GM19238 (cell line): ENCODE data around the gene CCDC57.

ENCODE experiments used
- DNase-seq: peaks from one replicate; pipeline ENCODE4 v3.0.0; 2011; ENCODE audit warnings: low spot score; ENCODE audit not compliant: insufficient read length

CCDC57 gene

GRCh38 chr17:82127315-82127595, 85.4 kb downstream of the CCDC57 start:
- DNase-seq = no peak

- no peak for DNase-seq
Measured at GRCh38 chr17:82126556-82127314, 85.9 kb downstream of the CCDC57 start.

- no peak for DNase-seq
Measured at GRCh38 chr17:82124101-82124500, 88.5 kb downstream of the CCDC57 start.

GRCh38 chr17:82121660-82122629, 90.7 kb downstream of the CCDC57 start:
- DNase-seq = no peak

DNA sequence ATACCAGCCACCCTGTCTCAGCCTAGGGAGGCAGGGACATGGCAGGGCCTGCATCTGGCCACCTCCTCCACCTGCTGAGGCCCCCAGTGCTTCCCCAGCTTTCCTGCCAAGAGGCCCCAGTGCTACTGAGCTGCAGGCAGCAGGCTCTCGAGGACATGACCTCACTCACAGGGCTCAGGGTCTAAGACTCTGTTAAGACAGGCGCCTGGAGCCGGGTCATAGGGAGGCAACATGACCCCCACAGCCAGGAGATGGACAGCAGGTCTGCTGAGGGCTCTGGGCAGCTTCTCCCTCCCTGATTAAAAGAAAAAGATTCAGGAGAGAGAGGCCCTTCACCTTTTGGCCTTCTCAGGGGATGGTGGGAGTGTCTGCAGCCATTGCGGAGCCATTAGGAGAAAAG, 91.4 kb downstream of the CCDC57 start:
- DNase-seq = no peak

- DNase-seq = no peak
Measured at GRCh38 chr17:82120148-82120547, 92.5 kb downstream of the CCDC57 start.

DNA sequence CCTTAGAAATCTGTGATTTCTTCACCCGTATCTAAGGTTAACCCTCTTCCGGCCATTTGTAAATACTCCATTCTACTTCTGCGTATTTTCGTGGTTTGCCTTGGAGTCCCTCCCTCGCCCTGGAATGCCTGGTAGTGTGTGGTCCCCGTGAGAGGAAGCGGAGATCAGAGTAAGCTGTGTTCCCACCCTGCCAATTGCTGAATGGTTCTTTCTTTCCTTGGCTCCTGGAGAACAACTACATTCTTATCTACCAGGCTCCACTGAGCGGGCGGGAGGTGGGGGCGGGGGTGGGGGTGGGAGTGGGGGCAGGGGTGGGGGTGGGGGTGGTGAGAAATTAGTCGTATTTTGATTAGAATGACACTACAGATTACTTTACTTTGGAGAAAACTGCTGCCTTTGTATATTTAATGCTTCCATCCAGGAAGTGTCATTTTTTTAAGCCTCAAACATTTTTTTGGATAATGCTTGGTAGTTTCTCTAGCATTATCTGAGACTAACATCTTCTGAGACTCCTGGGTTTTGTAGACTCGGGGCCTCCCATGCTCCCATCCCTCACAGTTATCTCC, 93.7 kb downstream of the CCDC57 start:
- no peak for DNase-seq

- no peak for DNase-seq
Measured at GRCh38 chr17:82118168-82118814, 94.4 kb downstream of the CCDC57 start.

- no peak for DNase-seq
Measured at GRCh38 chr17:82117139-82118090, 95.2 kb downstream of the CCDC57 start.

- no peak for DNase-seq
Measured at GRCh38 chr17:82116246-82116645, 96.4 kb downstream of the CCDC57 start.

DNA sequence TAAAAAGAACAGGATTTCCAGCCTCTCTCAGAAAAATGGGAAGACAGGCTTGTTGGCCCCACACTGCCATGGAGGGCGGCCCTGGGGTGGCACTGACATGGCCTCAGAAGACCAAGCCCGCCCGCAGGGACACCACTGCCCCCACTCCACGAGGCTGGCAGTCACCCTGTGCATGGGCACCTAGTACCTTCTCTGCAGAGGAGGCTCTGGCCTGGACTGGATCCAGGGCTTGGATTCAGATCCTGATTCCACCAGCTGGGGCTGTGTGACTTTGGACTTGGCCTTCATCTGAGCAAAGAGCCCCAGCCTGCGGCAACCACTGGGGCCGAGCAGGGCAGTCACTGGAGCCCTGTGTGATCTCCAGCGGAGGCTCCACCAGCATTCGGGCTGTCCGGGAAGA, 97.8 kb downstream of the CCDC57 start:
- no peak for DNase-seq

- DNase-seq = no peak
Measured at GRCh38 chr17:82114447-82114846, 98.2 kb downstream of the CCDC57 start.

- DNase-seq = no peak
Measured at GRCh38 chr17:82113941-82114340, 98.7 kb downstream of the CCDC57 start.

- DNase-seq = no peak
Measured at GRCh38 chr17:82113422-82113821, 99.2 kb downstream of the CCDC57 start.

DNA sequence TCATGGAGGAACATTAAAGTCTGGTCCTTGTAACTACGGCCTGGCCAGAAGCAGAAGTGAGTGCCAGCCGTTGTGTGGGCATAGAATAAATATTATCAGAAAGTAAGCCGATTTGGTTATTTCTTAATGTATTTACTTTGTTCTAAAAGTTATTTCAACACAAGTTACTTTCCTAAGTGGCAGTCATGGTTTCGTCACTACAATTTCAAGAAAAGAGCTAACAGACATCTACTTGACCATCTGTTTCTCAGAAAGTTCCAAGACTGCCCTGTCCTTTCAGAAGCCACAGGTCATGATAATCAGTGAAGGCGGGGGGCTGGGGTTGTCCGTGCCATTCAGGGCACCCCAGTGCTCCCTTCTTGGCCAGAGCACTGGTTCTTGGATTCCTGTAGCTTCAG, 99.7 kb downstream of the CCDC57 start:
- DNase-seq = no peak

DNA sequence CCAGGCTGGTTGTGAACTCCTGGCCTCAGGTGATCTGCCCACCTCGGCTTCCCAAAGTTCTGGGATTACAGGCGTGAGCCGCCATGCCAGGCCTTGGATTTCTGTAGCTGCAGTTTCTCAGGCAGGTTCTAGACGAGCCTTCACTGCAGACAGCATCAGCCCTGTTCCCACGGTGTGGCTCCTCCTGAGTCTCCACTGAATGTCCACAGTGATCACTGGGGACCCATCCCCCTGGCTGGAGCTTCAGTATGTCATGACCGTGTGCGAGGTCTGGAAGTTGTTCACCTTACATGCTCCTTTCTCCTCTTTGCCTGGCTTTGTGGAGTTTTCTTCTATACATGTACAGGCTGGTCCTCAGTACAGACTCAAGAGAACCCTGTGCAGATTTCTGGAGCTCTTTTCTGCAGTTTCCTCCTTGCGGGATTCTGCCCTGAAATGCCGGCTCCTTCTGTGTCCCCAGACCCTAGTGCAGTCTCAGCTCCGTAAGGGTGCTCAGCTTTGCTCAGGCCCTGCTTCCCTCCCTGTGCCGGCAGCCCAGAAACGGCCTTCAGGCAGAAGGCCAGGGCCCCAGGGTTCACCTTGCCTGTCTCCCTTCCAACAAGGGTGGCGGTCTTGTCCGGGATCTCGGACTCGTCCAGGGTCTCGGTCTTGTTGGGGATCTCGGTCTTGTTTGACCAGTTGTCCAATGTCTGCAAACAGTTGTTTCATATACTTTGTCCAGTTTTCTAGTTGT, 100.3 kb downstream of the CCDC57 start:
- DNase-seq = no peak

DNA sequence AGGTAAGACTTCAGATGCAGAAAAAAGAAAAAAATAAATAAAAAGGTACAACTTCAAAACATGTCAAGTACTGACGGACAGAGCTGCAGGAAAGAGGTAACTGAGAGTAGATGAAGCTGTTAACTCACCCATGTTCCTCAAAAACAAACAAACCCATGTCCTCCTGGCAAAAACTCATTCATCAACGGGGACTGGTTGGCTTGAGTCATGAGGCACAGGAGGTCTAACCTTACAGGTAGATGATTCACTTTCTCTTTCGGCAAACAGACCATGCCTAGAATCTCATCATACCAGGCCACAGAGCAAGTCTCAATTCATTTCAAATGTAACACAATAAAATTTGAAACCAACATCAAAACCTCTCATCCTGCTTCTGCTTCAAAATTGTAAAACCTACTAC, 102.3 kb downstream of the CCDC57 start:
- no peak for DNase-seq

GRCh38 chr17:82108961-82109475, 103.6 kb downstream of the CCDC57 start:
- DNase-seq = no peak

- no peak for DNase-seq
Measured at GRCh38 chr17:82108496-82108945, 104.1 kb downstream of the CCDC57 start.

- DNase-seq = no peak
Measured at GRCh38 chr17:82108038-82108437, 104.6 kb downstream of the CCDC57 start.
